ENCODE data around the gene GSTK1.

GSTK1 gene

DNA sequence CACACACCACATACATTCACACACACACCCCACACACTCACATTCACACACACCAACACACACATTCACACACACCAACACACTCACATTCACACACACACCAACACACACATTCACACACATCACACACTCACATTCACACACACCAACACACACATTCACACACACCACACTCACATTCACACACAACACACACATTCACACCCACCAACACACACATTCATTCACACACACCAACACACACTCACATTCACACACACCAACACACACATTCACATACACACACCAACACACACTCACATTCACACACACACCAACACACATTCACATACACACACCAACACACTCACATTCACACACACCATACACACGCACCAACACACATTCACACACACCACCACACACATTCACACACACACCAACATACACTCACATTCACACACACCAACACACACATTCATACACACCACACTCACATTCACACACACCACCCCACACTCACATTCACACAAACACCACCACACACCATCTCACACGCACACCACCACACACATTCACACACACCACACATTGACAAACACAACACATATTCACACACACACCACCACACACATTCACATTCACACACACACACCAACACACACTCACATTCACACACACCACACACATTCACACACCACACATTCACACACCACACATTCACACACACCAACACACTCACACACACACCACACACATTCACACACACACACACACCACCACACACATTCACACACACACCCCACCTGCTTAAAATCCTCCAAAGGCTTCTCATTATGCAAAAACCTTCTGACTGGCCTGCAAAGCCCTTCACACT lies 32.4 kb upstream of the GSTK1 start:
- no peak overlapping the region for H3K4me3 ChIP-seq (ENCODE audit: low read depth, low read length)
- TF ChIP-seq, protein P1, sequence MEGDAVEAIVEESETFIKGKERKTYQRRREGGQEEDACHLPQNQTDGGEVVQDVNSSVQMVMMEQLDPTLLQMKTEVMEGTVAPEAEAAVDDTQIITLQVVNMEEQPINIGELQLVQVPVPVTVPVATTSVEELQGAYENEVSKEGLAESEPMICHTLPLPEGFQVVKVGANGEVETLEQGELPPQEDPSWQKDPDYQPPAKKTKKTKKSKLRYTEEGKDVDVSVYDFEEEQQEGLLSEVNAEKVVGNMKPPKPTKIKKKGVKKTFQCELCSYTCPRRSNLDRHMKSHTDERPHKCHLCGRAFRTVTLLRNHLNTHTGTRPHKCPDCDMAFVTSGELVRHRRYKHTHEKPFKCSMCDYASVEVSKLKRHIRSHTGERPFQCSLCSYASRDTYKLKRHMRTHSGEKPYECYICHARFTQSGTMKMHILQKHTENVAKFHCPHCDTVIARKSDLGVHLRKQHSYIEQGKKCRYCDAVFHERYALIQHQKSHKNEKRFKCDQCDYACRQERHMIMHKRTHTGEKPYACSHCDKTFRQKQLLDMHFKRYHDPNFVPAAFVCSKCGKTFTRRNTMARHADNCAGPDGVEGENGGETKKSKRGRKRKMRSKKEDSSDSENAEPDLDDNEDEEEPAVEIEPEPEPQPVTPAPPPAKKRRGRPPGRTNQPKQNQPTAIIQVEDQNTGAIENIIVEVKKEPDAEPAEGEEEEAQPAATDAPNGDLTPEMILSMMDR (IDR thresholded peaks at IDR 0.05; ENCODE audit: borderline replicate concordance, insufficient read depth, low read depth, low read length), result no peak

DNA sequence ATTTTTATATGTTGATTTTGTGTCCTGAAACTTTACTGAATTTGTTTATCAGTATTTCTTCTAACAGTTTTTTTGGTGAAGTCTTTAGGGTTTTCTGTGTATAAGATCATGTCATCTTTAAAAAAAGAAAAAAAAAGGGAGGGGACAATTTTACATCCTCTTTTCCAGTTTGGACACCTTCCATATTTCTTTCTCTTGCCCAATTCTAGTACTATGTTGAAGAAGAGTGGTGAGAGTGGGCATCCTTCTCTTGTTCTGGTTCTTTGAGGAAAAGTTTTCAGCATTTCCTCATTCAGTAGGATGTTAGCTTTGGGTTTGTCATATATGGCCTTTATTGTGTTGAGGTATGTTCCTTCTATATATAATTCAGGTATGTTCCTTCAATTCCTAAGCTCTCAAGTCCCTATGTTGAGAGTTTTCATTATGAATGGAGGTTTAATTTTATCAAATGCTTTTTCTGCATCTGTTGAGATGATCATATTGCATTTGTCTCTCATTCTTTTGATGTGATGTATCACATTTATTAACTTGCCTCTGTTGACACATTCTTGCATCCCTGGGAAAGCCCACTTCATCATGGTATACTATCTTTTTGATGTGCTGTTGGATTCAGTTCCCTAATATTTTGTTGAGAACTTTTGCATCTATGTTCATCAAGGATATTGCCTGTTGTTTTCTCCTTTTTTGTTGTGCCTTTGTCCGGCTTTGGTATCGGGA lies 29.3 kb upstream of the GSTK1 start:
- TF ChIP-seq, protein P1 (IDR thresholded peaks at IDR 0.05; ENCODE audit: borderline replicate concordance, insufficient read depth, low read depth, low read length), result no peak
- H3K4me3 ChIP-seq (ENCODE audit: low read depth, low read length), result no peak overlapping the region

DNA sequence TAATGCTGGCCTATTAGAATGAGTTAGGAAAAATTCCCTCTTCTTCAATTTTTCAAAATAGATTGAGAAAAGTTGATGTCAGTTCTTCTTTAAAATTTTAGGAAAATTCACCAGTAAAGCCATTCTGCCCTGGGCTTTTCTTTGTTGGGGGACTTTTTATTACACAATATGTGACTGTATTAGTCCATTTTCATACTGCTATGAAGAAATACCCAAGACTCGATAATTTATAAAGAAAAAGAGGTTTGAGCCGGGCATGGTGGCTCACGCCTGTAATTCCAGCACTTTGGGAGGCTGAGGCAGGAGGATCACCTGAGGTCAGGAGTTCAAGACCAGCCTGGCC lies 28.7 kb upstream of the GSTK1 start:
- TF ChIP-seq, protein P1 (IDR thresholded peaks at IDR 0.05; ENCODE audit: borderline replicate concordance, insufficient read depth, low read depth, low read length), result no peak
- H3K4me3 ChIP-seq (ENCODE audit: low read depth, low read length), result no peak overlapping the region

DNA sequence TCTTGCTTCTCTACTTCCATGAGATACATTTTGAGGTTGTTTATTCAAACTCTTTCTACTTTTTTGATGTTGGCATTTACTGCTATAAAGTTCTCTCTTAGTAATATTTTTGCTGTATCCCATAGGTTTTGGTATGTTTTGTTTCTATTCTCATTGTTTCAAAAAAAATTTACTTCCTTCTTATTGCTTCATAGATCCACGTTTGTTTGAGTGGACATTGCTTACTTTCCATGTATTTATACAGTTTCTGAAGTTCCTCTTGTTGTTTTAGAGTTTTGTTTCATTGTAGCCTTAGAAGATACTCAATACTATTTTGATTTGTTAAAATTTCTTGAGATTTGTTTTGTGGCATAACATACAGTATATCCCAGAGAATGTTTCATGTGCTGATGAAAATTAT lies 27.7 kb upstream of the GSTK1 start:
- TF ChIP-seq, protein P1 (IDR thresholded peaks at IDR 0.05; ENCODE audit: borderline replicate concordance, insufficient read depth, low read depth, low read length), result no peak
- H3K4me3 ChIP-seq (ENCODE audit: low read depth, low read length), result no peak overlapping the region

DNA sequence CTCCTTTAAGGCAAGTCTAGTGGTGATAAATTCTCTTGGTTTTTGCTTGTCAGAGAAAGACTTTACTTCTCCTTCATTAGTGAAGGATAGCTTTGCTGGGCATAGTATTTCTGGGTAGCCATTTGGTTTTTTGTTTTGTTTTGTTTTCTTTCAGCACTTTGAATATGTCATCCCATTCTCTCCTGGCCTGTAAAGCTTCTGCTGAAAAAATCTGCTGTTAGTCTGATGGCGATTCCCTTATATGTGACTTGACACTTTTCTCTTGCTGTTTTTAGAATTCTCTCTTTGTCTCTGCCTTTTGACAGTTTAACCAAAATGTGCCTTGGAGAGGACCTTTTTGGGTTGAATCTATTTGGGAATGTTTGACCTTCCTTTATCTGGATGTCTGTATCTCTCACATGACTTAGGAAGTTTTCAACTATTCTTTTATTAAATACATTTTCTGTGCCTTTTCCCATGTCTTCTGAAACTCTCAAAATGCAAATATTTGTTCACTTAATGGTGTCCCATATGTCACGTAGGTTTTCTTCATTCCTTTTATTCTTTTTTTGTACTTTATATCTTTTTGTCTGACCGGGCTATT lies 26.7 kb upstream of the GSTK1 start:
- TF ChIP-seq, protein P1 (IDR thresholded peaks at IDR 0.05; ENCODE audit: borderline replicate concordance, insufficient read depth, low read depth, low read length), result no peak
- no peak overlapping the region for H3K4me3 ChIP-seq (ENCODE audit: low read depth, low read length)

DNA sequence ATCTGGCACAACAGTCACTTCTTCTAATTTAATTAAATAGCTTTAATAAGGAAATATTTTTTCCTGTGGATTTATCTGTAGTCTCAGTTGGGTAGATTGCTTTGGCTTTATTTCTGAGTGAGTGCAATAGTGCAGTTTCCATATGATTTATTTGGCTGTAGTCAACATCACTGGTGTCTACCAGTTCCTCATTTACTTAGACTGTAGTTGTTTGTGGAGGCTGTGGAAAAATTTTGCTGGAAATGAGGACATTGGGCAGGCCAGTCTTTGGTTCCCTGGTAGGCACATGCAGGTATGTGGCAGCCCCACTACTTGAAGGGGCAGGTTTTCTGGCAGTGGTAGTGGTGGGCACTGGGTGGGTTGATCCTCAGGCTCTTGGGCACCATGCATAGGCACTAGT lies 25.9 kb upstream of the GSTK1 start:
- no peak overlapping the region for H3K4me3 ChIP-seq (ENCODE audit: low read depth, low read length)

More for the DNA sequence above, 25.9 kb upstream of the GSTK1 start:
- TF ChIP-seq, protein P1 (IDR thresholded peaks at IDR 0.05; ENCODE audit: borderline replicate concordance, insufficient read depth, low read depth, low read length), result no peak

All from GM12875 (cell line).